Skin epidermis (tissue), 12 donors: ENCODE data around the gene DMXL2.
"Not testable (repeated sequence)": the region's sequence is repeated elsewhere in the genome, so short reads cannot be mapped to it uniquely, and the experiment has no call there.

Experiments
- H3K27ac ChIP-seq, 21 experiments: fragments of 200-600 bp; sonication (generic) in 11 of 21; one replicate each; pipeline ENCODE4 v1.5.0; 2020; ENCODE audit warnings: mild to moderate bottlenecking in 3 of 21, inconsistent platforms in 2 of 21, moderate library complexity in 2 of 21
- H3K4me3 ChIP-seq, 7 experiments: fragments of 200-600 bp; sonication (generic) in 2 of 7; one replicate each; pipeline ENCODE4 v1.5.0; 2020; ENCODE audit warnings: inconsistent platforms in 2 of 7, mild to moderate bottlenecking in 2 of 7, moderate library complexity in 1 of 7

Gene DMXL2

DNA sequence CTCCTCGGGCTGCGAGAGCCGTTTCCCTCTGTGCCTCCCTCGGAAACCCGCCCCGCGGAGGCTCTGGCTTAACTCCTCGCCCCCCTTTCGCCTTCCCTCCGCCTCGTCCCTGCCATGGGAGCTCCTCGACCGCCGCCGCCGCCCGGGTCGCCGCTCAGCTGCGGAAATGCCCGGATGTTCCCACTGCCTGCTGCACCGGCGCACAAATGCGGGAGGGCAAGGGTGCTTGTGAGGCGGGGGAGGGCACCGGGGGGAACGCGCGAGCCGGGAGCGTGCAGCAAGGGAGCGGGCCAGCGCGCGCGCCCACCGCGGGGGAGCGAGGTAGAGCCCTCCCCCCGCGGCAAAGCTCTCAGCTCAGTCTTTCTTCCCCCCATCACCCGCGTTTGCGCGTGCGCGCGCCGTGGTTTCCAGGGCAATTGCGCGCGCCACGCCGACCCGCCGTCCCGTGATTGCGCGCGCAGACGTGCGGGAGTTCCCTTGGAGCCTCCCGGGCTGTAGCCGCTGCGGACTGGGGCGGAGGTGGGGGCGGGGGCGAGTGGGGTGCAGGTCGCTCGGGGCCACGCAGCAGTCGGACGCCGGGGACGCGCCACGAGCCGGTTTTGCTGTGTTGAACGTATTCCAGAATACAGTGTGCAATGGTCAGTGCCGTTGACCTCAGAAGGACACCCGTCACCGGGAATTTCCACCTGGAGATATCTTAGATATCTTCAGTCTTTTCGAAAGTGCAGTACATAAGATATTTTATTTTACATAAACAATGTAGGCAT lies at the start of gene DMXL2:
Gene DMXL2 (minus strand): TSS at position 168 of the 767 bp plus-strand sequence. CDS start 226 bp downstream, outside the sequence.
- peak within 1 kb of the TSS; percentile 47 to 92 (median 78) for H3K4me3 ChIP-seq
- H3K27ac ChIP-seq, result peak within 1 kb of the TSS; percentile 52 to 89 (median 81)

DNA sequence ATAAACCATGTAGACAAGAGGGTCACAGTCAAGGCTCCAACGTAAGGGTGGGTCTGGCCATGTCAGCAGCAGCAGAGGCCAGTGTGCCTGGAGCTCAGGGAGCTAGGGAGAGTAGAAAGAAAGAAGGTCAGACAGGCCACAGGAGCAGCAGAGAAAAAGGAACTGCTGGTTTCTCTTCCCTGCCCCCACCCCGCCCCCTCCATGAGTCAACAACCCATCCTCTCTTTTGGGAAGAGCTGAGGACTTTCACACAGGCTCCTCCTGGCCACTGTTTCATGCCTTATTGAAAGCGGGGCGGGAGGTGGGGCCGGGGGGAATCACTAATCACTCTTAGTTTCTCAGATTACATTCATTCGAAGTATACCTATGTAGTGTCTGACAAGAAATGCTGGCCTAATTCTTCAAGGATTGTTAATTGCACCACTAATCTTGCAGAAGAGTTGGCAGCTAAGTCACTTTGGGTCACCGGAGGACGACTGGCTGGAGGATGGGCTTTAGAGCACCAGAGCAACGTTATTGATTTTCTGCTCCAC lies 49.6 kb upstream of the DMXL2 start:
- no peak overlapping the region for H3K27ac ChIP-seq

DNA sequence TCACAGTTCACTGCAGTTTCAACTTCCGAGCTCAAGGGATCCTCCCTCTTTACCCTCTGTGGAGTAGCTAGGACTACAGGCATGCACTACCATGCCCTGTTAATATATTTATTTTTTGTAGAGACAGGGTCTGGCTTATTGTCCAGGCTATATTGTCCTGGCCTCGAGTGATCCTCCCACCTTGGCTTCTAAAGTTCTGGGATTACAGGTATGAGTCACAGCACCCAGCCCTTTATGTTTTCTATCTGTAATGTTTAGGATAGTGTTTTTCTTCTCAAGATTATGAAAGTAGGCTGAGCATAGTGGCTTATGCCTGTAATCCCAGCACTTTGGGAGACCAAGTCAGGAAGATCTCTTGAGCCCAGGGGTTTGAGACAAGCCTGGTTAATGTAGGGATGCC lies 46.8 kb upstream of the DMXL2 start:
- H3K4me3 ChIP-seq, result no peak overlapping the region
- H3K27ac ChIP-seq, result no peak overlapping the region

More for the DNA sequence above, 49.6 kb upstream of the DMXL2 start:
- H3K4me3 ChIP-seq, result no peak overlapping the region

DNA sequence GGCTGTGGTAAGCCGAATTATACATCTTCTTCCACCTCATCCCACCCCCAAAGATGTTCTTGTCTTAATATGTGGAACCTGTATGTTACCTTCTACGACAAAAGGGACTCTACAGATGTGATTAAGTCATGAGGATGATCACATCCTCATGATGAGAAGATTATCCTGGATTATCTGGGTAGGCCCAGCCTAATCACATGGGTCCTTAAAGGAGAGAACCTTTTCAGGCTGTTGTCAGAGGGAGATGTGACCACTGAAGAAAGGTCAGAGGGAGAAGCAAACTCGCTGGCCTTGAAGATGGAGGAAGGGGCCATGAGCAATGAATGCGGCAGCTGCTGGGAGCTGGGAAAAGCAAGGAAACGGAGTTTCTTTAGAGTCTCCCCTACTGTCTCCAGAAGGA lies 45.9 kb upstream of the DMXL2 start:
- no peak overlapping the region for H3K27ac ChIP-seq
- no peak overlapping the region for H3K4me3 ChIP-seq

- H3K27ac ChIP-seq, result no peak overlapping the region
- H3K4me3 ChIP-seq, result no peak overlapping the region
Observed at GRCh38 chr15:51667478-51667877, 44.9 kb upstream of the DMXL2 start.

- Histone ChIP-seq H3K4me3 (no peak overlapping the region), H3K27ac (no peak overlapping the region)
Observed at GRCh38 chr15:51661072-51661471, 38.5 kb upstream of the DMXL2 start.

- Histone ChIP-seq H3K4me3 (no peak overlapping the region), H3K27ac (no peak overlapping the region)
Observed at GRCh38 chr15:51658664-51659063, 36.1 kb upstream of the DMXL2 start.

- H3K27ac ChIP-seq, H3K4me3 ChIP-seq: not testable (repeated sequence)
Observed at GRCh38 chr15:51655401-51656057, 33.0 kb upstream of the DMXL2 start.

DNA sequence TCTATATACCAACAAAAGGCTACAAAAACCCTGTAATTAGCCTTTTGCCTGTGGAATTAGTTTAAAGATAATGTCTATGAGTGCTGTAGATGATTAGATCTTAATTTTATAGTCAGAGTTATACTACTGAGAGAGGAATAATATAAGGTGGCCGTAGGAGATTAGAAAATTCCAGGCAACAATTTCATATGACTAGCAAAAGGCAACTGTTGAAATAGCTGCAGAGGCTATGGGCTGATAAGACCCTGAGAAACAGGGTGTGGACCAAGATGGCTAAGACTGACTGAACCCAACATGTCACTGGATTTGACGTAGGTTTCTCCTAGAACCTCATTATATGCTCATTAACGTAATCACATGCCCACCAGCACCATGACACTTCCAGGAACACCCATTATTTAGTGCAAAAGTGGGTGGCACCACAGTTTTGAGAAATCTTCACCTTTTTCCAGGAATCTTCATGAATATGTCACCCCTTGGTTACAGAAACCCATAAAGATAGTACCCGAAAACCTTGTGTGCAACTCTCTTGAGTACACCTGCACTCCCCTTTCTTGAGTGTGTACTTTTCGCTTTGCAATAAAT lies 29.6 kb upstream of the DMXL2 start:
- no peak overlapping the region for H3K4me3 ChIP-seq
- no peak overlapping the region for H3K27ac ChIP-seq

DNA sequence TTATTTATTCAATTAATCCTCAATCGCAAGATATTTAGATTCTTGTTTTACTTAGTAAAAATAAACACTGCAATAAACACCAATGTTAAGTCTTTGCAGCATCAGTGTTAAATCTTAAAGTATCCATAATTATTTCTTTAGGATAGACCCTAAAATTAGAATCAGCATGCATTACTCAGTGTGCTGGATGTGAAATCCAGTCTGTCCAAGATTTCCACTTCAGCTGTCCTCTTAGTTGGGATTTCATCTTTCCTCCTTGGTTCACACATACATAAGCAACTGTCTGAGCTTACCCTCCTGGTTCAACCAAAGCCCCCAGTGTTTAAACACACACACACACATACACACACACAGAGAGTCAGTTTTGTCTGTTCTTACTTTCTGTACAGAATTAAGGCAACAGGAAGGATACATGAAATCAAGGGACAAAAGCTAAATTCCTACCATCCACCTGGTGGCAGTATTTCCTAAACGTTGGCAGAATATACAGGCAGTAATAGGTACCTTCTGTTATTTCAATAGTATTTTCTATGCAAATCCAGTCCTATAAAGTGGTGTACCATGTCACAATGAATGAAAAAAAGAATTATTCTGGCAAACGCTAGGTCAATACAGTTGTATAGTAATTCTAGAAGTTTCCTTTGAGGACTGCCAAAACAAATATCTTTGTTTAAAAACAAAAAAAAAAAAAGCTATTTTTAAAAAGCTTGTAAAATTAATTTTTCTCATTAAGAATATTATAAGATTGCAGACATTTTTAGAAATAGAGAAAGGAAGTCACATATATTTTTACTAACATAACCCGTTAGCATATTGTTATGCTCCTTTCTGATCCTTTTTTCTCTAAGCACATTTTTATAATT lies 27.3 kb upstream of the DMXL2 start:
- Histone ChIP-seq H3K4me3 (no peak overlapping the region), H3K27ac (no peak overlapping the region)

GRCh38 chr15:51648643-51649042 lies 26.1 kb upstream of the DMXL2 start:
- H3K4me3 ChIP-seq, H3K27ac ChIP-seq: not testable (repeated sequence)

GRCh38 chr15:51648101-51648500 lies 25.5 kb upstream of the DMXL2 start:
- not testable (repeated sequence) for H3K4me3 ChIP-seq, H3K27ac ChIP-seq

- no peak overlapping the region for H3K4me3 ChIP-seq
- H3K27ac ChIP-seq, result no peak overlapping the region
Observed at GRCh38 chr15:51647128-51647562, 24.6 kb upstream of the DMXL2 start.

GRCh38 chr15:51642696-51643095 lies 20.1 kb upstream of the DMXL2 start:
- Histone ChIP-seq H3K4me3 (no peak overlapping the region), H3K27ac (no peak overlapping the region)

DNA sequence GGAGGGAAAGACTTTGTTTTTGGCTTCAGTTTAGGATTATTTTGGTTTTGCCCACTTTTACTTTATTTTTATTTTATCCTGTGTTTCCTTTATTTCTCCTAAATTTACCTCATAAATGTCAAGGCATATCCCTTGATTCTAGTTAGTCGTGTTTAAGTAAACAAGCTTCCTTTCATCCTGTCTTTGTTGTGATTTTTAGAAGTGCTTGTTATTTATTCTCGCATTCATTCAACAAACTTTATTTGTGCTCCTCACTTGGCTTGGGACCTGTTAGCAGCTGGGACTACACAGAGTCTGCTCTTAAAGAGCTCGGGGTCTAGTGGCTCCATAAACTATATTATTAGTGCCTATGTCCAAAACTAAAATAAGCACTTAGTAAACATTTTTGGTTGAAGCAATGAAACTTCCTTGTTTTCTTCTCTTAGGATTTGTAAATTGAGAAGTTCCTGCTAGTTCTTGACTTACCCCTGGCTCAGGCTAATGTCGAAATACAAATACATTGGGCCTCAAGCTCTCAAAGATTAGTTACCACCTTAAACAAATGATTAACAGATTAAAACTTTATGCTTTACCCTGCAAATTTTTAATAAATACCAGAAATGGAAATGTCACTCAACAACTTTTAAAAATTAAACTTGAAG lies 19.0 kb upstream of the DMXL2 start:
- Histone ChIP-seq H3K27ac (no peak overlapping the region), H3K4me3 (no peak overlapping the region)

DNA sequence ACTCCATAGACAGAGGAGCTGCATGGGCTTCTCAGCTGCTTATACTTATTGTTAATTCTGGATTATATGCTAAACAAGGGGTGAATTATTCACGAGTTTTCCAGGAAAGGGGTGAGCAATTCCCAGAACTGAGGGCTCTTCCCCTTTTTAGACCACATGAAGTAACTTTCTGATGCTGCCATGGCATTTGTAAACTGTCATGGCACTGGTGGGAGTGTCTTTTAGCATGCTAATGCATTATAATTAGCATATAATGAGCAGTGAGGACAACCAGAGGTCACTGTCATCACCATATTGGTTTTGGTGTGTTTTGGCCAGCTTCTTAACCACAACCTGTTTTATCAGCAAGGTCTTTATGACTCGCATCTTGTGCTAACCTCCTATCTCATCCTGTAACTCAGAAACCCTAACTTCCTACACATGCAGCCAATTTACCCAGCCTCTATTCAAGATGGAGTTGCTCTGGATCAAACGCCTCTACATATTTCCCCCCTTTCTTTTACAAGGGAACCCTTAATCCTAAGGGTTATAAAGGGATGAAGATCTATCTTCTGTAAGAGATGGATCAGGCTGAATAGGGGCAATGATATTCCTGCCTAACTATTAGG lies 12.1 kb upstream of the DMXL2 start:
- H3K4me3 ChIP-seq, result no peak overlapping the region
- H3K27ac ChIP-seq, result no peak overlapping the region

DNA sequence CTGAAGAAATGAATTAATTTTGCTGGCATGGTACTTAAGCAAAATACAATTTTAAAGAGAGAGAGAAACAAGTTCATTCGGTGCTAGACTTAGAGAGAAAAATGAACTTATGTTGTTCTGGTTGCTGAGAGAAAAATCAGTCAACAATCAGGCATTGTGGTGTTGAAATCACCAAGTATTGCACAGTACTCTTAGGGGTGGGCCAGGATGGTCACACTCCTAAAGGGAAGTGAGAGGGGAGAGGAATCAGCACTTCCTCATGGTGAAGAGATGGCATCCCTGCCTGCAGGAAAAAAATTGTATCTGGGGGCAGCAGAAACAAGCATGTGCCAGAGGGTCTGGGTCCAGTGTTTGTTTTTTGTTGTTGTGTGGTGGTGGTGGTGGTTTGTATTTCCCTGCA lies 7.0 kb upstream of the DMXL2 start:
- H3K4me3 ChIP-seq, result no peak overlapping the region
- peak overlapping the region in 1 of 21 experiments; percentile 24 for H3K27ac ChIP-seq

DNA sequence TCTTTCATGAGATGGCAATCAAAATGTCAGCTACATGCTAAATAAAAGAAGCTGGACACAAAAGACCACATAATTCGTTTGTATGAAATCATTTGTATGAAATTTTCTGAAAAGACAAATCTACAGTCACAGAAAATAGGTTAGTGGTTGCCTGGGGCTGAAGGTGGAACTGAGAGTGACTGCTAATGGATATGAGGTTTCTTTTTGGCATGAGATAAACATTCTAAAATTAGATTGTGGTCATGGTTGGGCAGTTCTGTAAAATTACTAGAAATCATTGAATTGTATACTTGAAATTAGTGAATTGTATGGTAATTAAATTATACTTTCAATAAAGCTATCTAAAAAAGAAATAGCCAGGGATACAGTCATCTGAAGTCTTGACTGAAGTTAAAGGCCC lies 2.7 kb upstream of the DMXL2 start:
- H3K27ac ChIP-seq, result no peak overlapping the region
- no peak overlapping the region for H3K4me3 ChIP-seq

DNA sequence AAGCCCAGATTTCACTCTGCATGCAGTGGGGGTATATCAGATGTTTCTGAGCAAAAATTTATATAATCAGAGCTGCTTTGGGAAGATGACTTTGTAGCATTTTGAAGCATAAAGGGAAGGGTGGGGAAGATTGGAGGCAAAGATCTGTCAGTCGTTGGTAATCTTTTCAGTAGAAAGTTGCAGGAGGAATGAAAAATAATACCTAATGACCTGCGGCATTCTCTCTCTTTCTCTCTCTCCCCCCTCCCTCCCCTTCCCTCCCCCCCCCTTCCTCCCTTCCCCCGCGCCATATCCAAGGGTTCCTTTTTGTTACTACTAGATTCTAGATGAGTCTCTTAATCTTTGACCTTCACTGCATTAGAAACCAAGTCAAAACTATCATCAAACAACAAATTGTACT lies 1.5 kb upstream of the DMXL2 start:
- Histone ChIP-seq H3K27ac (peak overlapping the region in 2 of 21 experiments; percentile 44 to 79), H3K4me3 (no peak overlapping the region)
